ENCODE measurements around the gene KIRREL3. TPM values are rescaled to one million over a fixed set of nuclear protein-coding genes. Genes with fewer than 3 reads are reported as not detected.

Gene KIRREL3
- total RNA-seq, 1 donor from 2014 or later: 0.82 TPM

GRCh38 chr11:126868741-126869140 lies 131.8 kb downstream of the KIRREL3 start:
- DNase-seq (ENCODE audit: low read depth, low spot score): no peak
- H3K27me3 Mint-ChIP-seq (ENCODE audit: low read depth): no peaks in the 10 kb centered on the region

GRCh38 chr11:126864934-126865333 lies 135.6 kb downstream of the KIRREL3 start:
- H3K9me3 Mint-ChIP-seq: no peaks in the 10 kb centered on the region
- H3K27me3 Mint-ChIP-seq (ENCODE audit: low read depth): no peaks in the 10 kb centered on the region
- no peaks in the 10 kb centered on the region for H3K36me3 Mint-ChIP-seq (ENCODE audit: low read depth)
- DNase-seq (ENCODE audit: low read depth, low spot score): no peak
- H3K27ac Mint-ChIP-seq (ENCODE audit: unreplicated experiment): peak overlapping the region; percentile 21
- peaks cover 23% of the 10 kb centered on the region for H3K4me1 Mint-ChIP-seq
- TF ChIP-seq CTCF (conservative IDR thresholded peaks at IDR 0.05): no peak
- no peak overlapping the region for H3K4me3 Mint-ChIP-seq

More at GRCh38 chr11:126868741-126869140, 131.8 kb downstream of the KIRREL3 start:
- H3K9me3 Mint-ChIP-seq: peaks cover 7% of the 10 kb centered on the region
- peaks cover 7% of the 10 kb centered on the region for H3K36me3 Mint-ChIP-seq (ENCODE audit: low read depth)
- H3K27ac Mint-ChIP-seq (ENCODE audit: unreplicated experiment): peak overlapping the region; percentile 62
- peaks cover 23% of the 10 kb centered on the region for H3K4me1 Mint-ChIP-seq
- no peak for TF ChIP-seq CTCF (conservative IDR thresholded peaks at IDR 0.05)
- no peak overlapping the region for H3K4me3 Mint-ChIP-seq

- no peak for DNase-seq (ENCODE audit: low read depth, low spot score)
- H3K27me3 Mint-ChIP-seq (ENCODE audit: low read depth): no peaks in the 10 kb centered on the region
- H3K4me3 Mint-ChIP-seq: no peak overlapping the region
- no peaks in the 10 kb centered on the region for H3K9me3 Mint-ChIP-seq
- H3K36me3 Mint-ChIP-seq (ENCODE audit: low read depth): no peaks in the 10 kb centered on the region
- peaks cover 19% of the 10 kb centered on the region for H3K4me1 Mint-ChIP-seq
- no peak overlapping the region for H3K27ac Mint-ChIP-seq (ENCODE audit: unreplicated experiment)
- no peak for TF ChIP-seq CTCF (conservative IDR thresholded peaks at IDR 0.05)
Observed at GRCh38 chr11:126863294-126863997, 137.1 kb downstream of the KIRREL3 start.

- Mint-ChIP-seq H3K4me1 (peaks cover 13% of the 10 kb centered on the region), H3K9me3 (no peaks in the 10 kb centered on the region), H3K27me3 (ENCODE audit: low read depth) (no peaks in the 10 kb centered on the region), H3K4me3 (no peak overlapping the region), H3K36me3 (ENCODE audit: low read depth) (no peaks in the 10 kb centered on the region), H3K27ac (ENCODE audit: unreplicated experiment) (no peak overlapping the region)
- TF ChIP-seq CTCF (conservative IDR thresholded peaks at IDR 0.05): no peak
- DNase-seq (ENCODE audit: low read depth, low spot score): no peak
Observed at GRCh38 chr11:126862664-126863243, 137.8 kb downstream of the KIRREL3 start.

GRCh38 chr11:126861796-126862459 lies 138.6 kb downstream of the KIRREL3 start:
- H3K27me3 Mint-ChIP-seq (ENCODE audit: low read depth): no peaks in the 10 kb centered on the region

More at GRCh38 chr11:126861796-126862459, 138.6 kb downstream of the KIRREL3 start:
- no peak for DNase-seq (ENCODE audit: low read depth, low spot score)
- no peak overlapping the region for H3K4me3 Mint-ChIP-seq
- H3K4me1 Mint-ChIP-seq: peaks cover 13% of the 10 kb centered on the region
- H3K9me3 Mint-ChIP-seq: no peaks in the 10 kb centered on the region
- no peak for TF ChIP-seq CTCF (conservative IDR thresholded peaks at IDR 0.05)
- no peak overlapping the region for H3K27ac Mint-ChIP-seq (ENCODE audit: unreplicated experiment)
- no peaks in the 10 kb centered on the region for H3K36me3 Mint-ChIP-seq (ENCODE audit: low read depth)

All from neural crest cell (in vitro differentiated cells).